Muscle of leg (tissue), 11 donors: ENCODE results near the gene RPAP2. TPM values are rescaled to one million over a fixed set of nuclear protein-coding genes. Genes with fewer than 3 reads are reported as not detected.
"Not testable (repeated sequence)": the region's sequence is repeated elsewhere in the genome, so short reads cannot be mapped to it uniquely, and the experiment has no call there.

ENCODE experiments used
- DNase-seq: peaks from one replicate; pipeline ENCODE4 v3.0.0; 2013
- H3K27ac ChIP-seq: one replicate; pipeline ENCODE4 v1.5.1; 2013; ENCODE audit warnings: mild to moderate bottlenecking, low read length, control low read depth
- H3K27me3 ChIP-seq: one replicate; pipeline ENCODE4 v1.6.1; 2013; ENCODE audit warnings: low read length; ENCODE audit not compliant: control insufficient read depth, insufficient read depth
- H3K36me3 ChIP-seq: one replicate; pipeline ENCODE4 v1.6.1; 2013; ENCODE audit warnings: low read length; ENCODE audit not compliant: control insufficient read depth, insufficient read depth
- H3K4me1 ChIP-seq: one replicate; pipeline ENCODE4 v1.6.1; 2013; ENCODE audit warnings: low read length; ENCODE audit not compliant: control insufficient read depth, insufficient read depth
- H3K4me3 ChIP-seq: one replicate; pipeline ENCODE4 v1.5.1; 2013; ENCODE audit warnings: low read length, control low read depth
- H3K9me3 ChIP-seq: replicated peaks from 2 replicates; pipeline ENCODE4 v1.6.1; 2013; ENCODE audit warnings: low read depth, low read length; ENCODE audit not compliant: control insufficient read depth
- WGBS: methylation state at CpG from one replicate; pipeline ENCODE4 v1.1.5; 2013; ENCODE audit warnings: missing lambda C conversion rate; ENCODE audit not compliant: insufficient coverage; 5-methylcytosine and 5-hydroxymethylcytosine counted together
- polyA plus RNA-seq, 8 donors: library from polyadenylated mRNA; unstranded; fragments of 120-200 nt; gene quantifications; one replicate each; pipeline versions ENCODE4 v1.2.1 to v1.2.3, GENCODE V29; 2013; ENCODE audit warnings: inconsistent platforms in 1 of 8, low replicate concordance in 1 of 8; ENCODE audit not compliant: insufficient read length in 8 of 8, insufficient read depth in 1 of 8
- total RNA-seq: library from RNA; stranded (reverse); fragments of 120-200 nt; gene quantifications from one replicate; pipeline ENCODE4 v1.2.4, GENCODE V29; 2013

The RPAP2 gene
- total and polyA plus RNA-seq, 9 donors = 13.7 to 31.1 (median 16.1) TPM

- H3K4me3 ChIP-seq = no peak overlapping the region
- no CpG with 5 or more reads among the region's 1 CpG for WGBS
- H3K27ac ChIP-seq = no peak overlapping the region
- DNase-seq = peak; percentile 15
- peaks cover under 1% of the 10 kb centered on the region for H3K9me3 ChIP-seq
- H3K27me3 ChIP-seq = no peaks in the 10 kb centered on the region
- H3K4me1 ChIP-seq = no peaks in the 10 kb centered on the region
- H3K36me3 ChIP-seq = peaks cover 9% of the 10 kb centered on the region
Observed at GRCh38 chr1:92346866-92347640, 48.2 kb downstream of the RPAP2 start.

GRCh38 chr1:92352856-92353255, 54.0 kb downstream of the RPAP2 start:
- WGBS = no CpG with 5 or more reads among the region's 1 CpG
- H3K4me3 ChIP-seq = no peak overlapping the region
- no peak for DNase-seq
- peaks cover 13% of the 10 kb centered on the region for H3K36me3 ChIP-seq
- H3K27ac ChIP-seq = no peak overlapping the region
- peaks cover 5% of the 10 kb centered on the region for H3K9me3 ChIP-seq
- no peaks in the 10 kb centered on the region for H3K27me3 ChIP-seq
- no peaks in the 10 kb centered on the region for H3K4me1 ChIP-seq

GRCh38 chr1:92354259-92354658, 55.4 kb downstream of the RPAP2 start:
- DNase-seq = no peak

GRCh38 chr1:92356956-92357355, 58.1 kb downstream of the RPAP2 start:
- no peak for DNase-seq
- H3K4me3 ChIP-seq = no peak overlapping the region
- H3K36me3 ChIP-seq = peaks cover 10% of the 10 kb centered on the region
- no peak overlapping the region for H3K27ac ChIP-seq
- H3K27me3 ChIP-seq = no peaks in the 10 kb centered on the region
- no peaks in the 10 kb centered on the region for H3K4me1 ChIP-seq
- H3K9me3 ChIP-seq = peaks cover 5% of the 10 kb centered on the region

More at GRCh38 chr1:92354259-92354658, 55.4 kb downstream of the RPAP2 start:
- Histone ChIP-seq H3K36me3 (peaks cover 17% of the 10 kb centered on the region), H3K4me1 (no peaks in the 10 kb centered on the region), H3K9me3 (peaks cover 5% of the 10 kb centered on the region), H3K4me3 (no peak overlapping the region), H3K27ac (no peak overlapping the region), H3K27me3 (no peaks in the 10 kb centered on the region)

- H3K27ac ChIP-seq, H3K4me1 ChIP-seq, H3K4me3 ChIP-seq, H3K9me3 ChIP-seq, H3K36me3 ChIP-seq, DNase-seq, H3K27me3 ChIP-seq: not testable (repeated sequence)
- WGBS = 96% methylated on average over 4 of the region's 10 CpGs
Observed at GRCh38 chr1:92359382-92359781, 60.5 kb downstream of the RPAP2 start.

- WGBS = 95% methylated on average over 2 of the region's 2 CpGs
- peaks cover 9% of the 10 kb centered on the region for H3K36me3 ChIP-seq
Observed at GRCh38 chr1:92359986-92360385, 61.1 kb downstream of the RPAP2 start.

GRCh38 chr1:92362970-92363369, 64.1 kb downstream of the RPAP2 start:
- peaks cover 5% of the 10 kb centered on the region for H3K36me3 ChIP-seq
- no peak overlapping the region for H3K27ac ChIP-seq

More at GRCh38 chr1:92359986-92360385, 61.1 kb downstream of the RPAP2 start:
- Histone ChIP-seq H3K27ac (no peak overlapping the region), H3K9me3 (no peaks in the 10 kb centered on the region), H3K4me3 (no peak overlapping the region), H3K27me3 (no peaks in the 10 kb centered on the region), H3K4me1 (no peaks in the 10 kb centered on the region)
- DNase-seq = no peak

GRCh38 chr1:92363401-92363800, 64.5 kb downstream of the RPAP2 start:
- H3K27me3 ChIP-seq = no peaks in the 10 kb centered on the region
- WGBS = no CpG with 5 or more reads among the region's 3 CpGs
- H3K36me3 ChIP-seq = peaks cover 2% of the 10 kb centered on the region

More at GRCh38 chr1:92362970-92363369, 64.1 kb downstream of the RPAP2 start:
- DNase-seq = no peak
- Histone ChIP-seq H3K4me3 (no peak overlapping the region), H3K9me3 (no peaks in the 10 kb centered on the region), H3K27me3 (no peaks in the 10 kb centered on the region), H3K4me1 (no peaks in the 10 kb centered on the region)
- 64% methylated on average over 3 of the region's 3 CpGs for WGBS

GRCh38 chr1:92365378-92366039, 66.7 kb downstream of the RPAP2 start:
- Histone ChIP-seq H3K27me3 (no peaks in the 10 kb centered on the region), H3K4me3 (no peak overlapping the region), H3K4me1 (no peaks in the 10 kb centered on the region), H3K9me3 (no peaks in the 10 kb centered on the region), H3K36me3 (peaks cover 5% of the 10 kb centered on the region), H3K27ac (no peak overlapping the region)
- DNase-seq = no peak
- WGBS = no CpG with 5 or more reads among the region's 4 CpGs

More at GRCh38 chr1:92363401-92363800, 64.5 kb downstream of the RPAP2 start:
- Histone ChIP-seq H3K4me1 (no peaks in the 10 kb centered on the region), H3K4me3 (no peak overlapping the region), H3K9me3 (no peaks in the 10 kb centered on the region), H3K27ac (no peak overlapping the region)
- DNase-seq = no peak

- Histone ChIP-seq H3K27me3 (no peaks in the 10 kb centered on the region), H3K36me3 (peaks cover 5% of the 10 kb centered on the region), H3K4me1 (no peaks in the 10 kb centered on the region), H3K9me3 (no peaks in the 10 kb centered on the region), H3K4me3 (no peak overlapping the region), H3K27ac (no peak overlapping the region)
- no peak for DNase-seq
- WGBS = 79% methylated on average over 2 of the region's 2 CpGs
Observed at GRCh38 chr1:92366040-92366395, 67.2 kb downstream of the RPAP2 start.
